H1 (cell line): ENCODE measurements around the gene SPAG16. TPM values are rescaled to one million over a fixed set of nuclear protein-coding genes. Genes with fewer than 3 reads are reported as not detected.

Source experiments
- GABPA ChIP-seq: IDR thresholded peaks from 2 replicates; pipeline ENCODE4 v1.6.1; 2011; ENCODE audit warnings: mild to moderate bottlenecking, low read length, moderate library complexity, borderline replicate concordance; ENCODE audit not compliant: insufficient read depth
- polyA plus RNA-seq, 7 experiments: library from polyadenylated mRNA; depleted of rRNA in 3 of 7; stranded (reverse) in 5 of 7; unstranded in 2 of 7; fragments of >200 nt in 5 of 7; fragments of 200-250 nt in 2 of 7; gene quantifications; 1 replicate in 5 of 7; 2 replicates in 1 of 7; 4 replicates in 1 of 7; pipeline versions ENCODE4 v1.2.1 to v1.2.3, GENCODE V29; 2011 to 2013; ENCODE audit warnings: missing spikeins in 2 of 7, mixed read lengths in 2 of 7
- total RNA-seq: library from RNA; stranded (reverse); fragmentation: NEBNext Ultra II Directional; extraction: Animal tissue kit (Norgen Biotek cat#: 25700); gene quantifications from 2 replicates; pipeline ENCODE4 v1.2.1, GENCODE V29; 2021

SPAG16 gene
- total and polyA plus RNA-seq, 2 of the 8 experiments (the other 6 are each of a cell fraction or from before 2014, with no cell fraction given), result 6.0 to 14.9 TPM

- TF ChIP-seq GABPA, result no peak
Measured at GRCh38 chr2:213281156-213281555, 3.1 kb upstream of the SPAG16 start (continued).
